ENCODE measurements around the gene NDUFS7. TPM values are rescaled to one million over a fixed set of nuclear protein-coding genes. Genes with fewer than 3 reads are reported as not detected.

NDUFS7 gene
- total and polyA plus RNA-seq, 3 donors from 2014 or later: 170 to 176 (median 172) TPM

- TF ChIP-seq POLR2A (IDR thresholded peaks at IDR 0.05) (no peak), CTCF (IDR thresholded peaks at IDR 0.05) (no peak)
Observed at GRCh38 chr19:1426736-1427135, 43.0 kb downstream of the NDUFS7 start.

GRCh38 chr19:1427221-1427920 is 43.7 kb downstream of the NDUFS7 start:
- Histone ChIP-seq H3K4me1 (peaks cover 18% of the 10 kb centered on the region), H3K36me3 (ENCODE audit: low read depth, missing control alignments) (no peaks in the 10 kb centered on the region), H3K27ac (no peak overlapping the region), H3K9me3 (no peaks in the 10 kb centered on the region), H3K4me3 (no peak overlapping the region), H3K27me3 (no peaks in the 10 kb centered on the region)
- TF ChIP-seq CTCF (IDR thresholded peaks at IDR 0.05) (no peak), POLR2A (IDR thresholded peaks at IDR 0.05) (no peak)
- no peak for DNase-seq
- intact Hi-C loops (cut with DNase I; ENCODE audit: low total_unique reads): no loop called here
- 91 to 94% methylated on average over 11 to 27 of the region's 27 CpGs for WGBS, 2 donors

More at GRCh38 chr19:1426736-1427135, 43.0 kb downstream of the NDUFS7 start:
- H3K4me1 ChIP-seq: peaks cover 21% of the 10 kb centered on the region
- H3K36me3 ChIP-seq (ENCODE audit: low read depth, missing control alignments): no peaks in the 10 kb centered on the region
- 81 to 89% methylated on average over 9 of the region's 9 CpGs for WGBS, 2 donors
- no peak for DNase-seq
- intact Hi-C loops (cut with DNase I; ENCODE audit: low total_unique reads): no loop called here
- no peaks in the 10 kb centered on the region for H3K27me3 ChIP-seq
- H3K4me3 ChIP-seq: no peak overlapping the region
- H3K9me3 ChIP-seq: no peaks in the 10 kb centered on the region
- no peak overlapping the region for H3K27ac ChIP-seq

DNA sequence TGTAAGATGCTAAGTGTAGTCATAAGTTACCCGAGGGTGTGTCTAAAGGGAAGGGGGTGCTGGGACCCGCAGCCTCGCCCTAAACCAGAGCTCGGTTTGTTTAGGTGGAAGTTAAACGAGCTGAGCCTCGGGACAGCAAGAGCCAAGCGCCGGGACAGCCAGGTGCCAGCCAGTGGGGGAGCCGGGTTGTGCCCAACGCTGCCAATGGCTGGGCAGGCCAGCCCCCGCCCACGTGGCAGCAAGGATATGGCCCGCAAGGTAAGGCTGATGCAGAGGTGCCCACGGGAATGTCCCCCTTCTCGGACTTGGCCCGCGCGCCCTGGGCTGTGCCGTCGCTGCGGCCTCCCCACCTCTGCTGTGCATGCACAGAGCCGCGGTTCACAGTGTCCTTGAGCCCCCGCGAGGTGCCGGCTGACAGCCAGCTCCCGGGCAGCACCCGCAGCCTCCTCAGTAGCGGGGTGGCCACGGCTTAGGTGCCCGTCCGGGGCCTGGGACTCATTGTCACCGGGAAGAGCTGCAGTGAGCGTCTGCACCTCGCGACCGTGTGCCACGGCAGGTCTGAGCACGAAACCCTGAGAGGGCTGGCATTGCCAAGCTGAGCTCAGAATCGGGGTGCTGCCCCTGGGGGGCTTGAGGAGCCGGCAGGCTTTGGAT is 45.2 kb downstream of the NDUFS7 start:
- 65 to 68% methylated on average over 8 to 37 of the region's 41 CpGs for WGBS, 2 donors
- H3K4me3 ChIP-seq: no peak overlapping the region
- no peaks in the 10 kb centered on the region for H3K27me3 ChIP-seq
- no peak overlapping the region for H3K27ac ChIP-seq
- TF ChIP-seq CTCF (IDR thresholded peaks at IDR 0.05) (no peak), POLR2A (IDR thresholded peaks at IDR 0.05) (no peak)
- H3K9me3 ChIP-seq: no peaks in the 10 kb centered on the region
- intact Hi-C loops (cut with DNase I; ENCODE audit: low total_unique reads): no loop called here
- H3K36me3 ChIP-seq (ENCODE audit: low read depth, missing control alignments): no peaks in the 10 kb centered on the region
- DNase-seq: peak; percentile 53
- peaks cover 18% of the 10 kb centered on the region for H3K4me1 ChIP-seq

- H3K9me3 ChIP-seq: no peaks in the 10 kb centered on the region
- peak; percentile 89 for DNase-seq
- peak overlapping the region in 1 of 2 donors; percentile 44 for H3K27ac ChIP-seq
- TF ChIP-seq POLR2A (IDR thresholded peaks at IDR 0.05) (no peak), CTCF (IDR thresholded peaks at IDR 0.05) (no peak)
- WGBS, 2 donors: 66 to 74% methylated on average over 10 to 13 of the region's 14 CpGs
- no peaks in the 10 kb centered on the region for H3K27me3 ChIP-seq
- intact Hi-C loops (cut with DNase I; ENCODE audit: low total_unique reads): no loop called here
- no peaks in the 10 kb centered on the region for H3K36me3 ChIP-seq (ENCODE audit: low read depth, missing control alignments)
- H3K4me1 ChIP-seq: peaks cover 18% of the 10 kb centered on the region
- H3K4me3 ChIP-seq: no peak overlapping the region
Observed at GRCh38 chr19:1429750-1430149, 46.0 kb downstream of the NDUFS7 start.
